ENCODE data around the gene MTM1.

Gene MTM1

GRCh38 chrX:150573106-150573505 is 4.7 kb downstream of the MTM1 start:
- TF ChIP-seq CTCF (IDR thresholded peaks at IDR 0.05), result no peak

GRCh38 chrX:150573702-150574101 is 5.3 kb downstream of the MTM1 start:
- no peak for TF ChIP-seq CTCF (IDR thresholded peaks at IDR 0.05)

- TF ChIP-seq CTCF (IDR thresholded peaks at IDR 0.05), result no peak
These were observed 6.4 kb downstream of the MTM1 start for GRCh38 chrX:150574559-150575418.

GRCh38 chrX:150575419-150575814 is 7.0 kb downstream of the MTM1 start:
- no peak for TF ChIP-seq CTCF (IDR thresholded peaks at IDR 0.05)

GRCh38 chrX:150577174-150577573 is 8.8 kb downstream of the MTM1 start:
- no peak for TF ChIP-seq CTCF (IDR thresholded peaks at IDR 0.05)

GRCh38 chrX:150581093-150581775 is 12.8 kb downstream of the MTM1 start:
- TF ChIP-seq CTCF (IDR thresholded peaks at IDR 0.05), result no peak

- TF ChIP-seq CTCF (IDR thresholded peaks at IDR 0.05), result no peak
These were observed 14.0 kb downstream of the MTM1 start for GRCh38 chrX:150582338-150582948.
